ENCODE measurements around the gene CYB5R2. TPM values are rescaled to one million over a fixed set of nuclear protein-coding genes. Genes with fewer than 3 reads are reported as not detected.

CYB5R2 gene
- total and polyA plus RNA-seq, 10 donors: 1.2 to 5.3 (median 2.8) TPM

DNA sequence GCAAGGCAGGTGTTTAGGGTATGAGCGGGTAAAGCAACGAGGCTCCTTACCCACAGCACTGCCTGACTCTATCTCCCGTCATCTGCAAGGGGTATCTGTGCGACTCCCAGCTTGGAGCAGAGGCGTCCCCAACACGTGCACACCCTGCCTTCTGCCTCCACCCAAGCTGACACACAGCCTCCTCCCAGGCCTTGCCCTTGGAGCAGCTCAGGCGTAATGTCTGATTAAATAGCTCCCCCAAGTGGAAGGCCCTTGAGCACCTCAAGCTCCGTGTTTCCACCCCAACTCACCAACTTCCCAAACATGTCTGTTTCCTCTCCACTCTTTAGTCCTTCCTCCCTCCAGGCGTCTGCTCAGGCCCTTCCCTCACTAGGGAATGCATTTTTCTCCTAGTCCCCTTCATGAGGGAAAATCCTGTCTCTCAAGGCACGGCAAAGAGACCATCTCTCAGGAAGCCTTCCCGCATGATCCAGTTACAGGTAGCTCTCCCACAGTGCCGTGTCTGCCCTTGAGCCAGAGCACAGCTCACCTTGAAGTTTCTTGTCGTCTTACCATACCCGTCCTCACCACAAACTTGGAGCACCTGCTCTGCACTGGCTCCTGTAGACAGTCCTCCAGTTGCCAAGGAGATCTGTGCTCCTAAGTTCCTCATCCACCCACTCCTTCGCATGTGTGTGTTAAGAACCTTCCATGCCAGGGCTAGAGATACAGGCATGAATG is 15.8 kb downstream of the CYB5R2 start:
- TF ChIP-seq POLR2A (IDR thresholded peaks at IDR 0.05) (no peak), CTCF (IDR thresholded peaks at IDR 0.05 in 8 of 11, conservative IDR thresholded peaks at IDR 0.05 in 3 of 11) (peak in 5 of 11 experiments; percentile 18 to 41 (median 37))
- no peaks in the 10 kb centered on the region for H3K9me3 ChIP-seq
- 55 to 64% (median 60%) methylated on average over 15 of the region's 15 CpGs for WGBS, 5 donors
- intact Hi-C loops (cut with DNase I; ENCODE audit: low total_unique reads): no loop called here
- no peaks in the 10 kb centered on the region for H3K27me3 ChIP-seq (replicated peaks in 1 of 7)
- DNase-seq: no peak
- H3K4me1 ChIP-seq: no peaks in the 10 kb centered on the region
- H3K27ac ChIP-seq: no peak overlapping the region
- peaks cover 2 to 53% (median 26%) of the 10 kb centered on the region in 6 donors for H3K36me3 ChIP-seq
- H3K4me3 ChIP-seq: no peak overlapping the region

GRCh38 chr11:7656704-7657103 is 16.6 kb downstream of the CYB5R2 start:
- TF ChIP-seq POLR2AphosphoS5 (IDR thresholded peaks at IDR 0.05) (no peak), CTCF (IDR thresholded peaks at IDR 0.05 in 8 of 11, conservative IDR thresholded peaks at IDR 0.05 in 3 of 11) (no peak), POLR2A (IDR thresholded peaks at IDR 0.05) (no peak)
- H3K36me3 ChIP-seq: peaks cover 3 to 60% (median 34%) of the 10 kb centered on the region in 6 donors
- peak; percentile 71 for DNase-seq
- WGBS, 5 donors: 87 to 90% (median 89%) methylated on average over 8 to 11 of the region's 11 CpGs
- no peaks in the 10 kb centered on the region for H3K27me3 ChIP-seq (replicated peaks in 1 of 7)
- intact Hi-C loops (cut with DNase I; ENCODE audit: low total_unique reads): no loop called here
- H3K4me1 ChIP-seq: no peaks in the 10 kb centered on the region
- no peaks in the 10 kb centered on the region for H3K9me3 ChIP-seq
- H3K4me3 ChIP-seq: no peak overlapping the region
- H3K27ac ChIP-seq: no peak overlapping the region

DNA sequence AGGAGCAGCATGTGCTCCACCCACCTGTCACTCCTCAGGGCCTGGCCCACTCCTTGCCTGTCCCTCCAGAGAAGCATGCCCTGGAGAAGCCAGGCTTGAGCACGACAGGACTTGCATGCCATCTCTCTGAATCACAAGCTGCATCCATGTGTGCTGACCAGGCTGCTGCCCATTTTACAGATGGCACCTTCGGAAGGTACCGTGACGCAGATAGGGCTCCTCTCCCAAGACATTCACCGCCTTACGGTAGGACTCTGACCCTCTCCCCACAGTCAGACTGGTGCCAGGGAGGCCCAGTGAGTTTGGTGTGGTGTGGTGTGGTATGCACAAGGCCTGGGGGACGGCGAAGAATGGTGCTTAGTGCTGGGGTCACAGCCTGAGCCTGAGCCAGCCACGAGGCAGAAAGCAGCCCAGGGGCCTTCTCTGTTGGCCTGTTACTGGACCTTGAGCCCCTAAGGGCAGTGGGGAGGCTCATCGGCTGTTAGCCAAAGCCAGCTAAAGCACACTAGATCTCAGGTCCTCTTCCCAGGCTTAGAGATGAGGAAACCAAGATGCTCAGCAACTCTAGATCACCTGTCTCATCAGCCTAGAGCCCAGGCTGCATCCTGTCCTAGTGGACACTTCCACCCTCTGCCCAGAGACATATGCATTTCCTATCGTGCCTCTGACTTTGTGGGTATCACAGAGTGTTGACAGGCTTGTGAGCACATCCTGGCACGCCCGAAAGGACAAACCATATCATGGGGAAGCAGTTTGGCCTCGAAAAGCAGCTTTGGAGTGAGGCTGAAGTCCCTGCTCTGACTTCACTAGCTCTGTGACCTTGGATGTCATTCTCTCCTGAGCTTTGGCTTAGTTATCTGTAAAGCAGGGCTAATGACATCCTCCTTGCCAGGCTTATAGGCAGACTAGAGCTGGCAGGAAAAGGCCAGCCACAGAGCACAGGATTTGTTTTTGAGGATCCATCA is 17.8 kb downstream of the CYB5R2 start:
- H3K4me1 ChIP-seq: no peaks in the 10 kb centered on the region
- H3K27me3 ChIP-seq (replicated peaks in 1 of 7): no peaks in the 10 kb centered on the region
- no peak overlapping the region for H3K27ac ChIP-seq
- H3K9me3 ChIP-seq: no peaks in the 10 kb centered on the region
- H3K36me3 ChIP-seq: peaks cover 3 to 72% (median 41%) of the 10 kb centered on the region in 6 donors
- intact Hi-C loops (cut with DNase I; ENCODE audit: low total_unique reads): no loop called here
- WGBS, 5 donors: 84 to 93% (median 88%) methylated on average over 10 to 14 of the region's 14 CpGs
- H3K4me3 ChIP-seq: no peak overlapping the region
- no peak for DNase-seq
- TF ChIP-seq POLR2AphosphoS5 (IDR thresholded peaks at IDR 0.05) (no peak), CTCF (IDR thresholded peaks at IDR 0.05 in 8 of 11, conservative IDR thresholded peaks at IDR 0.05 in 3 of 11) (no peak)

GRCh38 chr11:7654195-7654705 is 19.1 kb downstream of the CYB5R2 start:
- H3K27me3 ChIP-seq (replicated peaks in 1 of 7): no peaks in the 10 kb centered on the region
- 78 to 95% (median 90%) methylated on average over 4 of the region's 4 CpGs for WGBS, 5 donors
- DNase-seq: no peak
- no peaks in the 10 kb centered on the region for H3K9me3 ChIP-seq
- no peaks in the 10 kb centered on the region for H3K4me1 ChIP-seq
- intact Hi-C loops (cut with DNase I; ENCODE audit: low total_unique reads): no loop called here
- TF ChIP-seq POLR2A (IDR thresholded peaks at IDR 0.05) (no peak), POLR2AphosphoS5 (IDR thresholded peaks at IDR 0.05) (no peak)
- no peak overlapping the region for H3K4me3 ChIP-seq
- H3K36me3 ChIP-seq: peaks cover 3 to 85% (median 53%) of the 10 kb centered on the region in 6 donors
- H3K27ac ChIP-seq: no peak overlapping the region
